Right atrium auricular region (tissue), 2 donors: ENCODE results near the gene PIGH. TPM values are rescaled to one million over a fixed set of nuclear protein-coding genes. Genes with fewer than 3 reads are reported as not detected.
"Not testable (repeated sequence)": the region's sequence is repeated elsewhere in the genome, so short reads cannot be mapped to it uniquely, and the experiment has no call there.

Source experiments
- DNase-seq: peaks from one replicate; pipeline ENCODE4 v3.0.0-alpha.2; 2019; ENCODE audit warnings: low spot score
- H3K27ac ChIP-seq, 2 donors: fragments of 200-600 bp; sonication (generic); 1 replicate in 1 of 2; 2 replicates in 1 of 2; pipeline ENCODE4 v1.5.1; 2016 to 2019
- H3K27me3 ChIP-seq, 2 donors: fragments of 200-600 bp; sonication (generic); one replicate each; pipeline versions ENCODE4 v1.5.1 to v1.6.0; 2017 to 2019
- H3K36me3 ChIP-seq: fragments of 200-600 bp; sonication (generic); one replicate; pipeline ENCODE4 v1.5.1; 2016
- H3K4me1 ChIP-seq, 2 donors: fragments of 200-600 bp; sonication (generic); one replicate each; pipeline versions ENCODE4 v1.5.1 to v1.6.0; 2017 to 2019
- H3K4me3 ChIP-seq, 2 donors: fragments of 200-600 bp; sonication (generic); 1 replicate in 1 of 2; 2 replicates in 1 of 2; pipeline ENCODE4 v1.5.1; 2017 to 2019; ENCODE audit warnings: mild to moderate bottlenecking in 1 of 2, moderate library complexity in 1 of 2
- H3K9me3 ChIP-seq, 2 donors: fragments of 200-600 bp; sonication (generic); one replicate each; pipeline ENCODE4 v1.5.1; 2019
- total RNA-seq, 2 donors: library from RNA; depleted of rRNA; stranded (reverse); fragments of >200 nt; gene quantifications; one replicate each; pipeline ENCODE4 v1.1.0, GENCODE V29; 2016
- TF ChIP-seq, protein P1 (sequence below), 2 donors: fragments of 200-600 bp; sonication (generic); IDR thresholded peaks; one replicate each; pipeline ENCODE4 v1.5.1; 2019; ENCODE audit warnings: antibody characterized with exemption in 2 of 2

PIGH gene
- total RNA-seq, 2 donors from 2014 or later: 13.8 to 15.3 TPM

DNA sequence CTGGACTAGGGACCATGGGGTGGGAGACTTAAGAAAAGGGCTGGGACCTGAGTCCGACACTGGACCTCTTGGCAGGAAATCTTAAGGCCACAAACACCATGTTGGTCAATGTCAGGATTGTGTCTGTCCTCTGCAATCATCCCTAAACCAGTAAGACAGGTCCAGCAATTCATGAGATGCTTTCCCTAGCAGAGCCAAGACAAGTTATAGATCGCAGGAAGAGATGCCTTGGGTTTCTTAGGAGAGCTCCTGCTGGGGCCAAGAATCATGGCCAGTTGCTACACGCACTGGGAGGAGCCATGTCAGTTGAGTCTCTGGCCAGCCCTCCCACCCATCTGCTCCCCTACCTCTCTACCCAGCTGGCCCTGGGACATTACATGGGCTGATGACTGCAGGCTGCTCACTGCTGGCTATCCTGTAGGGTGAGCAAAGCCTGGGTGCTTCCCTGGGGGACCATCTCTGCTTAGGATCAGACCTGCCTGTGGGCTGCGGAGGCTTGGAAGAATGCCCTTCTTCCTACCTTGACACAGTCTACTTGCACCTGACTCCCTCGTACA lies 52.8 kb downstream of the PIGH start:
- H3K36me3 ChIP-seq: peaks cover 8% of the 10 kb centered on the region
- TF ChIP-seq, protein P1, sequence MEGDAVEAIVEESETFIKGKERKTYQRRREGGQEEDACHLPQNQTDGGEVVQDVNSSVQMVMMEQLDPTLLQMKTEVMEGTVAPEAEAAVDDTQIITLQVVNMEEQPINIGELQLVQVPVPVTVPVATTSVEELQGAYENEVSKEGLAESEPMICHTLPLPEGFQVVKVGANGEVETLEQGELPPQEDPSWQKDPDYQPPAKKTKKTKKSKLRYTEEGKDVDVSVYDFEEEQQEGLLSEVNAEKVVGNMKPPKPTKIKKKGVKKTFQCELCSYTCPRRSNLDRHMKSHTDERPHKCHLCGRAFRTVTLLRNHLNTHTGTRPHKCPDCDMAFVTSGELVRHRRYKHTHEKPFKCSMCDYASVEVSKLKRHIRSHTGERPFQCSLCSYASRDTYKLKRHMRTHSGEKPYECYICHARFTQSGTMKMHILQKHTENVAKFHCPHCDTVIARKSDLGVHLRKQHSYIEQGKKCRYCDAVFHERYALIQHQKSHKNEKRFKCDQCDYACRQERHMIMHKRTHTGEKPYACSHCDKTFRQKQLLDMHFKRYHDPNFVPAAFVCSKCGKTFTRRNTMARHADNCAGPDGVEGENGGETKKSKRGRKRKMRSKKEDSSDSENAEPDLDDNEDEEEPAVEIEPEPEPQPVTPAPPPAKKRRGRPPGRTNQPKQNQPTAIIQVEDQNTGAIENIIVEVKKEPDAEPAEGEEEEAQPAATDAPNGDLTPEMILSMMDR (IDR thresholded peaks at IDR 0.05): no peak
- H3K4me1 ChIP-seq: no peaks in the 10 kb centered on the region
- no peak overlapping the region for H3K4me3 ChIP-seq
- no peaks in the 10 kb centered on the region for H3K9me3 ChIP-seq
- no peaks in the 10 kb centered on the region for H3K27me3 ChIP-seq
- no peak overlapping the region for H3K27ac ChIP-seq
- DNase-seq: no peak

DNA sequence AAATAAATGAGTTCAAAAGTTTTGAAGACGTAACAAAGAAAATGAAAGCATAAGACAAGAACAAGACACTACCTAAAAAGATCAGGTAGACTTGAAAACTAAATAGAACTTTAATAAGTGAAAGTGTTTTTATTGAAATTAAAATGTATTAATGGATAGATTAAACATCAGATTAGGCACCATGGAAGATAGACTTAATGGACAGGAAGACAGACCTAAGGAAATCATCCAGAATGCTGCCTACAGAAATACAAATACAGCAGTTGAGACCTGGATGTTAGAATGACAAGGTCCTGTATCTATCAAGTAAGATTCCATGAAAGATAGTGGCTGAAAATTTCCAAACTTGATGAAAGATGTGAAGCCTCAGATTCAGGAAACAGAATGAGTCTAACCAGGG lies 55.5 kb downstream of the PIGH start:
- TF ChIP-seq, protein P1 (IDR thresholded peaks at IDR 0.05): no peak
- Histone ChIP-seq H3K36me3 (peaks cover 8% of the 10 kb centered on the region), H3K27ac (no peak overlapping the region), H3K4me1 (no peaks in the 10 kb centered on the region), H3K27me3 (no peaks in the 10 kb centered on the region), H3K4me3 (no peak overlapping the region), H3K9me3 (no peaks in the 10 kb centered on the region)
- DNase-seq: no peak

DNA sequence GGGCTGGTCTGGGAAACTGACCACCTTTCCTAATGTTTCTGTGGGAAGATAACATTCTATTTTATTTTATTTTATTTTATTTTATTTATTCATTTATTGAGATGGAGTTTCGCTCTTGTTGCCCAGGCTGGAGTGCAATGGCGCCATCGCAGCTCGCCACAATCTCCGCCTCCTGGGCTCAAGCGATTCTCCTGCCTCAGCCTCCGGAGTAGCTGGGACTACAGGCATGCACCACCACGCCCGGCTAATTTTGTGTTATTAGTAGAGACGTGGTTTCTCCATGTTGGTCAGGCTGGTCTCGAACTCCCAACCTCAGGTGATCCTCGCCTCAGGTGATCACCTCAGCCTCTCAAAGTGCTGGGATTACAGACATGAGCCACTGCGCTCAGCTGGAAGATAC lies 57.4 kb downstream of the PIGH start:
- H3K4me1 ChIP-seq, H3K27me3 ChIP-seq, H3K9me3 ChIP-seq, H3K27ac ChIP-seq, DNase-seq, H3K36me3 ChIP-seq, H3K4me3 ChIP-seq: not testable (repeated sequence)

DNA sequence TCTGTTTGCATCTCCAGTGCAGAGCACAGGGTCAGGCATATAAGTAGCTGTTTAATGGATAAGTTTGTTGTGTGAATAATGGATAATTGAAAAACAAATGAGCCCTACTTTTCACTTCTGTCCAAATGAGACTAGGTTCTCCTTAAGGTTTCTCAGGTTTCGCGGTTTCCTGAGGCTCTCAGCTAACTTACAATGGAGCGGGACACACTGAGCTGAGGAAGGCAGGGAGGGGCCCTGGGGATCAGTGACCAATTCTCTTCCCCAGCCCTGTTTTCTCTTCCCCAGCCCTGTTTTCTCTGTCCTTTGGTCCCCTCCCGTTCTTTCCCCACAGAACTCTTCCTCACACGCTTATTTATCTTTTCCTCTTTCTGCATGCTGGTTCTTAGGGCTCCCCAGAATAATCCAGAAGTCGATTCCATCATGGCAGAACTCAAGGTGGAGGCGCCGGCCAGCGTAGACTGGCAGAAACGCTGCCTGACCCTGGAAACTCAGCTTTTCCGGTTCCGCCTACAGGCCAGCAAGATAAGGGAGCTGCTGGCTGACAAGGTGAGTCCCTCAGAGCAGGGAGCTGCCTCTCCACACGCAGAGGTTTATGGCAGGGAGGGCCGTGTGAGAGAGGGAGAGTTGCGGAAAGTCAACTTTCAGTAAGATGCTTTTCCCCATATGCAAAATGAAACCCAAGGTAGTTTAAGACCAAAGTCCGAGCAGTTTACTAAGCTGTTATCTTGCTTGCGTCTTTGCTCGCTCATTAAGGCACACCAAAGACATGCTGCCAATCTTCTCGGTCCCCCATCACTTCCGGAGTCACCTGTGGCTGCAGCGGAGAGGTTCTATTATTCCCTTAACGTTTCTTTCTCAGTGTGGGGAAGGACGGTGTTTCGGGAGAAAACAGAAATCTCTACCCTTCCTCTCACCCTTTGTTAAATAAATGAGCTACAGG lies 58.4 kb downstream of the PIGH start:
- no peak for DNase-seq
- Histone ChIP-seq H3K27me3 (no peaks in the 10 kb centered on the region), H3K4me1 (no peaks in the 10 kb centered on the region), H3K27ac (no peak overlapping the region), H3K9me3 (no peaks in the 10 kb centered on the region), H3K4me3 (no peak overlapping the region), H3K36me3 (peaks cover 8% of the 10 kb centered on the region)
- TF ChIP-seq, protein P1 (IDR thresholded peaks at IDR 0.05): no peak

Other genes starting within 250 kb of the PIGH start
- gene ATP6V1D, start 240.5 kb downstream of the PIGH start, total RNA-seq: 100 to 1,000 TPM in 1 of 2 donors, 10 to 100 TPM in 1; 84.4 to 161 TPM
- gene EIF2S1, start 239.9 kb downstream of the PIGH start, total RNA-seq: 10 to 100 TPM; 64.4 to 75.4 TPM
- gene PLEK2, start 188.1 kb downstream of the PIGH start, total RNA-seq: 1 to 10 TPM; 1.1 to 2.1 TPM
- gene TMEM229B, start 111.5 kb downstream of the PIGH start, total RNA-seq: 1 to 10 TPM; 1.3 to 2.9 TPM
- 1 to 10 TPM; 2.3 to 5.3 TPM for gene PLEKHH1, start 67.0 kb downstream of the PIGH start, total RNA-seq
- under 1 TPM in 1 of 2 donors, not detected in 1; 0.59 TPM for gene ARG2, start 19.7 kb upstream of the PIGH start, total RNA-seq
- 10 to 100 TPM; 59.7 to 61.0 TPM for gene VTI1B, start 74.4 kb upstream of the PIGH start, total RNA-seq
- gene RDH11, start 95.5 kb upstream of the PIGH start, total RNA-seq: 10 to 100 TPM; 20.8 to 24.0 TPM
- gene RDH12, start 101.6 kb upstream of the PIGH start, total RNA-seq: not detected
- gene ZFYVE26, start 216.3 kb upstream of the PIGH start, total RNA-seq: 10 to 100 TPM; 10.5 to 11.8 TPM
- gene RAD51B, start 219.5 kb upstream of the PIGH start, total RNA-seq: 1 to 10 TPM; 1.2 to 1.5 TPM